HCT116 (cell line): ENCODE results near the gene CCDC57.

Experiments
- EZH2 ChIP-seq: fragments of 200-600 bp; sonication (generic); IDR thresholded peaks from 2 replicates; pipeline ENCODE4 v1.6.1; 2017; ENCODE audit warnings: antibody characterized with exemption, mixed run types
- EZH2phosphoT487 ChIP-seq: fragments of 200-600 bp; IDR thresholded peaks from 2 replicates; pipeline ENCODE4 v1.6.1; 2018; ENCODE audit warnings: antibody characterized with exemption, borderline replicate concordance
- POLR2A ChIP-seq: IDR thresholded peaks from 2 replicates; pipeline ENCODE4 v1.7.0; 2011; ENCODE audit warnings: borderline replicate concordance; ENCODE audit not compliant: insufficient read depth, insufficient read length; ENCODE audit errors: extremely low read depth
- POLR2AphosphoS5 ChIP-seq: IDR thresholded peaks from 2 replicates; pipeline ENCODE4 v1.6.1; 2011; ENCODE audit warnings: mild to moderate bottlenecking, low read depth, low read length, moderate library complexity
- RAD21 ChIP-seq: IDR thresholded peaks from 2 replicates; pipeline ENCODE4 v1.6.1; 2012; ENCODE audit warnings: low read depth, mild to moderate bottlenecking
- SIN3A ChIP-seq: IDR thresholded peaks from 2 replicates; pipeline ENCODE4 v1.6.1; 2012; ENCODE audit warnings: low read depth
- SP1 ChIP-seq: IDR thresholded peaks from 2 replicates; pipeline ENCODE4 v1.6.1; 2012; ENCODE audit warnings: low read depth
- YY1 ChIP-seq: IDR thresholded peaks from 2 replicates; pipeline ENCODE4 v1.6.1; 2011; ENCODE audit warnings: low read length, low read depth, moderate library complexity, mild to moderate bottlenecking; ENCODE audit not compliant: insufficient replicate concordance; ENCODE audit errors: extremely low read depth
- TF ChIP-seq, protein P1 (sequence below), 3 experiments: fragments of 200-600 bp in 1 of 3; sonication (generic) in 1 of 3; IDR thresholded peaks in 2 of 3; conservative IDR thresholded peaks in 1 of 3; 2 replicates each; pipeline ENCODE4 v1.5.1; 2012 to 2017; ENCODE audit warnings: low read depth in 2 of 3, low read length in 2 of 3, antibody characterized with exemption in 1 of 3, borderline replicate concordance in 1 of 3, control low read depth in 1 of 3, mild to moderate bottlenecking in 1 of 3, mixed read lengths in 1 of 3, mixed run types in 1 of 3, moderate library complexity in 1 of 3; ENCODE audit not compliant: insufficient read depth in 1 of 3

DNA sequence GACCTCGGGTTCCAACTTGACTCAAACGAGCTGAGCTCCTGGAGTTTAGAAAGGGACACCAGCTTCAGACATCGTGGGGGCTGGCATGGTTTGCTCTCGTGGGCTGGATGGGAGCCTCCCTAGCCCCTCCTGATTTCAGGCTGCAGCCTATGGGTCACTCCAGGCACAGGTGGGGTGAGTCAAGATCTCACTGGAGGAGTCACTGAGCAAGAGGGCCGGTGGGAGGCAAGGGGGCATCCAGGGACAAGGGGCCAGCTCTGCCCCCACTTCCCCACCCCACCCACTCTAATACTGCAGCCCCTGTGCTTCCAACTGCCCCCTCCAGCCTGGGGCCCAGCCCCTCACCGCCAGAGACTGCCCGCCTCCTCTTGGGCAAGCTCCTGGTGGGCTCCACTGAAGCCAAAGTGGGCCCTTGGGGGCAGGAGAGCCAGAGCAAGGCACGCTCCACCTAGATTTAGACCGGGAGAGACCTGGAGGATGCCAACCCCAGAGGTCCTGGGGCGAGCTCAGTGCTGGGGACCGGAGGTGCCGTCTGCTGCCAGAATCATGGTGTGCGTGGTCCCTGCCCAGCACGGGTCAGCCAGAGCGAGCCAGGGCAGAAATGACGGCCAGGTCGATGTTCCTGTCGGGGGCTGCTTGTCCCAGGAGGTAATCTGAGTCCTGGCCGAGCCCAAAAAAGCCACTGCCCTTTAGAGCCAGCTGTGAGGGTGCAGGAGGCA, 22.6 kb upstream of the CCDC57 start:
- TF ChIP-seq, protein P1, sequence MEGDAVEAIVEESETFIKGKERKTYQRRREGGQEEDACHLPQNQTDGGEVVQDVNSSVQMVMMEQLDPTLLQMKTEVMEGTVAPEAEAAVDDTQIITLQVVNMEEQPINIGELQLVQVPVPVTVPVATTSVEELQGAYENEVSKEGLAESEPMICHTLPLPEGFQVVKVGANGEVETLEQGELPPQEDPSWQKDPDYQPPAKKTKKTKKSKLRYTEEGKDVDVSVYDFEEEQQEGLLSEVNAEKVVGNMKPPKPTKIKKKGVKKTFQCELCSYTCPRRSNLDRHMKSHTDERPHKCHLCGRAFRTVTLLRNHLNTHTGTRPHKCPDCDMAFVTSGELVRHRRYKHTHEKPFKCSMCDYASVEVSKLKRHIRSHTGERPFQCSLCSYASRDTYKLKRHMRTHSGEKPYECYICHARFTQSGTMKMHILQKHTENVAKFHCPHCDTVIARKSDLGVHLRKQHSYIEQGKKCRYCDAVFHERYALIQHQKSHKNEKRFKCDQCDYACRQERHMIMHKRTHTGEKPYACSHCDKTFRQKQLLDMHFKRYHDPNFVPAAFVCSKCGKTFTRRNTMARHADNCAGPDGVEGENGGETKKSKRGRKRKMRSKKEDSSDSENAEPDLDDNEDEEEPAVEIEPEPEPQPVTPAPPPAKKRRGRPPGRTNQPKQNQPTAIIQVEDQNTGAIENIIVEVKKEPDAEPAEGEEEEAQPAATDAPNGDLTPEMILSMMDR (IDR thresholded peaks at IDR 0.05 in 2 of 3, conservative IDR thresholded peaks at IDR 0.05 in 1 of 3; ENCODE audit: borderline replicate concordance in 1 of 3, insufficient read depth in 1 of 3, low read depth in 2 of 3, low read length in 2 of 3): no peak
- TF ChIP-seq EZH2 (no peak), RAD21 (no peak), POLR2AphosphoS5 (peak; percentile 7; the same call in 1 of the 2 replicates), SP1 (no peak), POLR2A (no peak), SIN3A (no peak), EZH2phosphoT487 (no peak), YY1 (no peak)
